COLO829 (cell line): Measurements from ENCODE around the gene STAT6.
"Not testable (repeated sequence)": the region's sequence is repeated elsewhere in the genome, so short reads cannot be mapped to it uniquely, and the experiment has no call there.

ENCODE experiments used
- DNase-seq: peaks from one replicate; pipeline ENCODE4 v3.0.0; 2012; ENCODE audit warnings: low spot score

The STAT6 gene

DNA sequence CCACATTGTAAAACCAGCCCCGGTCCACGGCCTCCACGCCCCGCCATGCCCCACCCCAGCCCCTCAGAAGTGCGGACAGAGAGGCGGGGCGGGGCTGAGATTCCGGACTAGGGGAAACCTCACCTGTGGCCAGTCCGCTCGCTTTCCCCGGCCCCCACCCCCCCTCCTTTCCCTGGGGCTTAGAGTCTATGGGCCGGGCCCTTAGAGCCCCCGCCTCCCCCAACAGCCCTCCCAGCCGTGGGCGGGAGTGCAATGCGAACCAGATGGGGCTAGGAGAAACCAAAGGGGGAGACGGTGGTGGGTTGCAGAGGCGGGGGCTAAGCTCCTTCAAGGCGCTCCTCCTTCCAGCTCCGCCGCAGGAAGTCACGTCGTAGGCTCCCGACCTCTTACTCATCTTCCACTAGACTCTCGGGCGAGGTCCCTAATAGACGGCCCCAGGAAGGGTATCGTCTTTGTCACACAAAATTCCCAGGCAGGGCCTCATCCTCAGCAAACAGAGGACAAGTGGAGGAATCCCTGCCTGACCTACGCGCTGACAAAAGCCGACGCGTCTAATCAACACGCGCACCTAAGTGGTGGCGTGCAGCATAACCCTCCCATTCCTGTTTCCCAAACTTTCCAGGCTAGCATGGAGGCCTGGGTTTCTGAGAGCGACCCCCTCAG lies 23.3 kb downstream of the STAT6 start:
- DNase-seq = peak; percentile 78

DNA sequence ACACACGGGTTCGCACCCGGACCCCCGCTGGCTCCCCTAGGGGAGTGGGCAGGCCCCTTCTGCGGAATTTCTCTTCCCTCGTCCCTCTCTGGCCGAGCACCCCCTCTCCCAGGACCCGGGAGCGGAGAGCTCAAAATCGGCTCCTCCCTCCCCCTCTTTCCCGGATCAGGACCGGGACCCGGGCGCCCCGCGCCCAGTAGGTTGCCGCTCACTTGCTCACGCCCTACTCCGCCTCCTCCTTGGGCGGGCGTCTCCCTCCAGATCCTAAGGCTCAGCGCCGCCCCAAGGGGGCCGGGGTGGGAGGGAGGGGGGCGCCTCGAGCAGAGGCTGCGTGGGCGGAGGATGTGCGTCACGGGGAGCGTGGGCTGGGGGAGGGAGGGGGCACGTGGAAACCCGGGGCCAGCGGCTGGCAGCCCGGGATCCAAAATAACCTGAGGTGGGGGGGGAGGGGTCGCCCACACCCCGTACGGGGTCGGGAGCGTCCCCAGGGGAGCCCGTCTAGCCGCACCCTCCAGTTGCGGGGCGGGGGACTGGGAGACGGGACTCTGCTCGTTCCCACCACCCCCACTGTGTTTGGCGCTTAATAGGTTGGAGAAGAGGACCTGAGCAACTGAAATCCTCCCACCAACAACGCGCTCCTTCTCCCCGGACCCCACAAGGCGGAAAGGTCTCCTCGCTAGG lies 24.0 kb downstream of the STAT6 start:
- peak; percentile 73 for DNase-seq

DNA sequence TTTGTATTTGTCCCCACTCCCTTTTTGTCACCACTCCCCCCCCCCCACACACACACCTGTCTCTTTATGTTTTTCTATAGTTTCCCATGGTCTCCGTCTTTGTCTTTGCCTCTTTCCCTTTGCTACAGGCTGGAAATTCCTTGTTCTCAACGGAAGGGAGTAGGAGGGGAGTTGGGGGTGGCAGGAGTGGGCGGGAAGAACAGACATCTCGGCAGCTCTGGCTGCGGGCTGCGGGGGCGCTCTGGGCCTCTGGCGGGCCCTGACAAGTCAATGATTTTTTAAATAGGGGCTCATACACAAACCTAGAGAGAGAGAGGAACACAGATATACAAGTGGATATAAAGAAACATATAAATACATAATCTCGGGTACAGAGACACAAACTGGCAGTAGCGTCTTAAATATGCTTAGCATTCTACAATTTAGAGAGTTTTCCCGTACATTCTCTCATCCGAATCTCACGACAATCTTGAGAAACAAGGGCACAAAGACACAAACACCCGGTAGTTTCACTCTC lies 24.6 kb downstream of the STAT6 start:
- DNase-seq = no peak

DNA sequence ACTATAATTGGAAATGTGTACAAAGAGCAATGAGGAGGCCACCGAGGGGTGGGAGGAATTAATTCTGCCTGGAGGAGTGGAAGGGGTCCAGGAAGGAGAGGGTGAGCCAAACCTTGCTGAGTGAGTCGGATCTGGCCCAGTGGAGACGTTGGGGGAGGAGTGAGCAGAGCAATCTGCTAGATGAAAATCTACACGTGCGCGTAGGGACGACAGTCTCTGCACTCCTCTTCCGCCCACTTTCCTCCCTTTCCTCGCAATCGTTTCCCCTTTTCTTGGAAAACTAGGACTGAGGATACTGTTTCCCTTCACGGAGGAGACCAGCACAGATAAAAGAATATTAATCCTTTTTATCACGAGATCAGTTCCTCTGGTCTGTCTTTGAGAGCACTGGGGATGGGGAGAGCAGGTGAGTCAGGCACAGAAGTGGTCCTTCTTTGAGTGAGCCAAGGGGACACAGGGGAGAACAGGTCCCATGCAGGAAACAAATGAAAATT lies 25.1 kb downstream of the STAT6 start:
- no peak for DNase-seq

DNA sequence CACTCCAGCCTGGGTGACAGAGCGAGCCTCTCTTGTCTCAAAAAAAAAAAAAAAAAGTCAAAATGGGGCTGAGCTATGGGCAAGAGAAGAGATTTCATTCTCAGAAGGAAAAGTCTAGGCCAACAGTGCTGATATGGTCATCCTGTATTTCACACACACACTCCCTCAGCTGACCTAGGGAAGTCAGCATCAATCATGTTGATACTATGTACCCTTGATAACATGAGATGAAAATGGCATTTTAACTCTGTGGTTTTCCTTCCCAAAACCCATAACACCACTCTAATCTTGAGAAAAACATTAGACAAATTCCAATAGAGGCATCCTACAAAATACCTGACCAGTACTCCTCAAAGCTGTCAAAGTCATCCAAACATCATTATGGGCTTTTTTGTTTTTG lies 30.3 kb downstream of the STAT6 start:
- DNase-seq = no peak

DNA sequence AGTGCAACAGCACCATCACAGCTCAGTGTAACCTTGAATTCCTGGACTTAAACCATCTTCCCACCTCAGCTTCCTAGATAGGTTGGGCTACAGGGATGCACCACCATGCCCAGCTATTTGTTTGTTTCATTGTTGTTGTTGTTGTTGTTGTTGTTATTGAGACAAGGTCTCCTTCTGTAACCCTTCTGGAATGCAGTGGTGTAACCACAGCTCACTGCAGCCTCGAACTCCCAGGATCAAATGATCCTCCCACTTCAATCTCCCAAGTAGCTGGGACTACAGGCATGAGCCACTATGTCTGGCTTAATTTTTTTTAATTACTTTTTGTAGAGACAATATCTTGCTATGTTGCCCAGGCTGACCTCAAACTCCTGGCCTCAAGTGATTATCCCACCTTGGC lies 31.3 kb downstream of the STAT6 start:
- DNase-seq = no peak

DNA sequence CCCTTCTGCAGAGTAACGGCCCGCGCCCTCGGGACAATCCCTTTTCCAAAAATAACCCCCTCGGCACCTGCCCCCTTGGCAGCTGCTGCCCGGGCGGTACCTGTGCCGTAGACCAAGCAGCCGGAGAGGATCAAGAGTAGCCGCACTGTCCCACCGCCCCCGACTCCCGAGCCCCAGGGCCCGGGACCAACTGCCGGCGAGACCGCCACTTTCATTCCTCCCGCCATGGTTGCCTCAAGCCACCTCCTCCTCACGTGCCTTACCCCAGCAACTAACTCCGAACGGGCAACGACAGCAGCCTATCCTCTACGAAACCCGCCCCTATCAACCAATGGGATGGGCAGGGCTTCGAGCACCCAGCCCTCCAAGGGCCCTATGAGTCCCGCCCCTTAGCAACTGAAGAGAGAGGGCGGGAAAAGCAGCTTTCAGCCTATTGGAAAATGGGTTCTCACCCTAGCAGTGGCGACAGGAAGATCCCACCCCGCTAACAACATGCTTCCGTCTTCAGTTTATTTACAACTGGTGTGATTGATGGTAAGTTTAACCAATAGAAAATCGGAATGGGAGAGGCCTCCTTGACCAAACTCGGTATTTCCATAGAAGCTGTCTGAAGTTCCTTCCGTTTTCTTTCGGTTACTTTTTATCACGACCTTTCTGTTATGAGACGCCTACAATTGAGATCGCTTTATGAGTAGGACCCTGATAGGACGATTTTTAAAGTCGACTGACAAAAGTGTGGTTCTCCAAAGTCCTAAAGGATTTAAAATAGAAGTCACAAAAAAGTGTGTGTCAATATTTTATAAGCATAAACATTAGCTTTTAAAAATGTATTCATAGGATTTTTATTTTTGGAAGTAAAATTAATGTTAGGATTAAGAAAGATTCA lies 32.4 kb downstream of the STAT6 start, which contains the start of gene NEMP1:
Gene NEMP1 (minus strand): TSS at position 273 of the 886 bp plus-strand sequence. CDS start 46 bp downstream, at position 227.
- peak; percentile 91 for DNase-seq

DNA sequence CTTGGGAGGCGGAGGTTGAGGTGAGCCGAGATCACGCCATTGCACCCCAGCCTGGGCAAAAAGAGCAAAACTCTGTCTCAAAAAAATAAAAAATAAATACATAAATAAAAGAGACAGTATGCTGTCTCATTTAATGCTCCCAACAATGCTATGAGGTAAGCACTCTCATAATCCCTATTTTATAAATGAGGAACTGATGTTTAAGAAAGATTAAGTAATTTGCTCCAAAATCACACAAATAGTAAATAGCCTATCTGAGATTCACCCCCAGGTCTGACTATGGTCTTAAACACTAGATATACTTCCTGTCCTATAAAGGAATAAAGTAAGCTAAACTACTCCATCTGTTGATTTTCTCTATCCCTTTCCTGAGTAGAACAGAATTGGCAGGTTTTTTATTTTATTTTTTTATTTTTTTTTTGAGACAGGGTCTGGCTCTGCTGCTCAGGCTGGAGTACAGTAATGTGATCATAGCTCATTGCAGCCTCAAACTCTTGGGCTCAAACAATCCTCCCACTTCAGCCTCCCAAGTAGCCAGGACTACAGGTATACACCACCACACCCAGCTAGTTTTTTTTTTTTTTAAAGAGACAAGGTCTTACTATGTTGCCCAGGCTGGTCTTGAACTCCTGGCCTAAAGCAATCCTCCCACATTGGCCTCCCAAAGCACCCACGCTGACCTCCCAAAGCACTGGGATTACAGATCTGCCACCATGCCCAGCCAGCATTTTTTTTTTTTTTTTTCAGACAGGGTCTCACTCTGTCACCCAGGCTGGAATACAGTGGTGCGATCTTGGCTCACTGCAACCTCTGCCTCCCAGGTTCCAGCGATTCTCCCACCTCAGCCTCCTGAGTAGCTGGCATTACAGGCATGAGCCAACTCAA lies 37.4 kb downstream of the STAT6 start:
- not testable (repeated sequence) for DNase-seq

DNA sequence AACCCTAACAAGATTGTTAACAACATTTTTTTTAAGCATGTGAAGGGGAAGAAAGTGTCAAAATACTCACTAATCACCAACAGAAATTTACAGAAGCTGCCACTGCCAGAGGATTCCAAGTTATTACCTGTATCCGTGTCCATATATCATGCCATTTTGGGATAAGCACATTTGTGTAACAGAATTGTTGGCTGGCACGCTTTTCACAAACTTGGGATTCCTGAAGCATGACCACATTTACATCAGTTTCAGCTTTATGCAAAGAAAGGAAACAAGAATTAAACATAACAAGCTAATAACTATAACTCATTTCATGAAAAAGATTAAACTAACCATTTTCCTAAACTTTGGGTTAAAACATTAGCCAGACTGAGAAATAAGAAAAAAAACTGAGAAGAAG lies 38.5 kb downstream of the STAT6 start:
- no peak for DNase-seq

DNA sequence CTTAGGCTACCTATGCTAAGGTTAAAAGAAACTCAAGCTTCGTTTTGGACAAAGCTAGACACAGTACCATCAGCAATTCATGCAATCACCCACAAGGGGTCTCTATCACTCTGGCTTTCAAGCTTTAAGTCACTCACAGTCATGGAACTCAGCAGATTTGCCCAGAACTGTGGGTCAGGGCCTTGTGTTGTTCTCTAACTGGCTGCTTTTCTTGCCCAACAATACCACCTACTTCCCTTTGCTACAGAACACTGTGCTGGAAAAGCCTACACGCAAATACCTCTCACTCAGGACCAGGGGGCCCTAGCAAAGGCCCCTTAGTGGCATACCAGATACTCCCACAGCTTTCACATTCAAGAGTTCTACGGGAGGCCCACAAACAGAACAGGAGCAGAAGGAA lies 41.6 kb downstream of the STAT6 start:
- no peak for DNase-seq

DNA sequence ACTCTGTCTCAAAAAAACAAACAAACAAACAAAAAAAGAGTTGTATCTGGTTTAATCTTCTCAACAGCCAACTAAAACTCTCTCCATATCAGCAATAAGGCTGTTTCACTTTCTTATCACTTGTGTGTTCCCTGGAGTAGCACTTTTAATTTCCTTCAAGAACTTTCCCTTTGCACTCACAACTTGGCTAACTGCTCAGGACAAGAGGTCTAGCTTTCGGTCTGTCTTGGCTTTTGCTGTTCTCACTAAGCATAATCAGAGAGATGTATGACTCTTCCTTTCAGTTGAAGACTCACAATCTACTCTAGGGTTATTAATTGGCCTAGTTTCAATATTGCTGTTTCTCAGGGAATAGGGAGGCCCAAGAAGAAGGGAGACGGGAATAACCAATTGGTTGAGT lies 44.9 kb downstream of the STAT6 start:
- DNase-seq = no peak

DNA sequence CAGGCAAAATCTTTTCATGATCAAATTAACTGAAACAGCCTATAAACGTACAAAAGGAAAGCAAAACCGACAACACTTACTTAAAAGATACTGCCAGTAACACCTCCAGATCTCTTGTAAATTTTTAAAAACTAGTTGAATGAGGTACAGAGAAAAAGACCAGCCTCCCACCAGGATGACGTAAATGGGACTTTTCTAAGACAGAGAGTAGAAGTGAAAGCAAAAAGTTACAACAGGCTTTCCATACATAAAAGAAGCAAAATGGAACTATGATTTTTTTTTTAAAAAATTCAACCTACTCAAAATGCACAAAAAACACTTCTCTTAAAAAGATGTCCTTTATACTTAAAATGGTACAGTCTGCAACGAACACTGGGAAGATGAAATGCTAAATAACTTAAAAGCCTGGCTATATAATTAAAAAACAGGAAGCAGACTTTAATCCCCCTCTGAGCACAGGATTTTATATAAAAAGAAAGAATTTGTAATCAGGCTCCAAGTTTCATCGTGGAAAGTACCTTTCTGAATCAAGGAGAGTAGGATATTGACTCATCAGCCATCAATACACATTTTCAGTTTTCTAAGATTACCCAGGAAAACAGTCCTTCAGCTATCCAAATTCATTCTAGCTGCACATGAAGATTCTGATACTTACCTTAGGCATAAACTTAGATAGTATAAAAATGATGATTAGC lies 47.0 kb downstream of the STAT6 start:
- no peak for DNase-seq

DNA sequence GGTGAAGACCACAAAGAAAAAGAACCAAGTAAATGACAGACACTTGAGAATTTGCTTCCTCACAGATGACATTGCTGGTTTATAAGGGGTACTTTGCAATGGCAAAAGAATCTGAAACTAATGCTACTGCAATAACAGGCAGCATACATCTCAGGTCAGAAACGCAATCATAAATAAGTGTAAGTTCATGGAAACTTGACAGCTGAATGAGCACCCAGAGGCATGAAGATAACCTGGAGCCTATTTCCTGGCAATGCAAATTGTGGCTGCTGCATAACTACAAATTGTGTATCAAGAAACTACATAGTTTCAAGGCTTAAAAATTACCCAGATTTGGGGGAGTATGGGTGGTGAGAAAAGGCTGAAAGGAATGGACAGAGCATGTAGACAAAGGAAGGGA lies 52.7 kb downstream of the STAT6 start:
- no peak for DNase-seq

DNA sequence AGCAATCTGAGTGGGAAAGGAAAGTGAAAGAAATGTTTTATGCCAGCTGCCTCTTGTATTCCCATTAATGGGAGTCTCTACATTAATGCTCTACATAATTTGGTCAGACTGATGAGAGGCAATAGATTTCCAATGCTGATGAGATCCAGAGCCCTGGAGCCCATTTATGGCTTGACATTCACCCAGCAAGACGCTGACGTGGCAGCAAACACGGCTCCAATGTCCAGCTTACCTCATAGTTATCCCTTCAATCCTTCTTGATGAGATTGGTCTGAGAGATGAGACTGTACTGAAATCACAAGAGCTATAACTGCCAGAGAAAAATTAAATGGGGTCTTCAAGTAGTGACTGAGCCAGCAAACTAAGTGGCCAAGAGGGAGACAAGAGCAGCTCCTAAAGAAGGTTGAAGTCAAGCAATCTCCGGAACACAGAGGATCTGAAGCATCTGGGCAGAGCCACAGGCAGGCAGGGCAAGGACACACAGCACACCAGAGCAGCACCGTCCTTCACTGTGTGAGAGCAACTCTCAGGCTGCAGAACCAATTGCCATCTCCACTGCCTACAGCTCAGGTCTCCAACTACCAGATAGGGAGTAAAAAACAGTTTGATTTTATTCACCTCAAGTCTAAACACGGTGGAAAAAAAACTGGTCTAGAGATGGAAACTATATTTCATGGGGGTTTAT lies 54.0 kb downstream of the STAT6 start:
- no peak for DNase-seq

DNA sequence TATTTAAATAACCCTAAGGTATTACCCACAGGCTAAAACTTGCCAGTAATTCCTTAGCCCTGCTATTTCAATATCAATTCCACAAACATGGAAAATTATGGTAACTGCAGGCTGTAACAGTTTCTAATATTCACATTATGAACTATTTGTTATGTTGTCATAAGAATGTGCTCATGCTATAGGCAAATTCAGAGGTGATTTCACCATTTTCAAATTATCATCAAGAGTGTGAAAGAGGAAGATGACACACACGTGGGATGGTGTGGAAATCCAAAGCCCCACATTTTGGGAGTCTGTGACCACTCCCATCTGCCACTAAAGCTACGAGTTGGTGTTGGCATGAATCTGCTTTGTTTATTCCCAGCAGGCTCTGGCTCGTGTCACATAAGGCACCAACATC lies 55.3 kb downstream of the STAT6 start:
- DNase-seq = no peak

DNA sequence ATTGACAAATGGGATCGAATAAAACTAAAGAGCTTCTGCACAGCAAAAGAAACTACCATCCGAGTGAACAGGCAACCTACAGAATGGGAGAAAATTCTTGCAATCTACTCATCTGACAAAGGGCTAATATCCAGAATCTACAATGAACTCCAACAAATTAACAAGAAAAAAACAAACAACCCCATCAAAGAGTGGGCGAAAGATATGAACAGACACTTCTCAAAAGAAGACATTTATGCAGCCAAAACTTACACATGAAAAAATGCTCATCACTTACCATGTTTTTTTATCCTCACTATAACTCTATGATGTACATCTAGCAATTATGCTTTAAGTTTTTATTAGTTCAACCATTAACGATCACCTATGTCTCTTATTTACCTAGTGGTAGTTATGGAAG lies 57.3 kb downstream of the STAT6 start:
- DNase-seq = not testable (repeated sequence)

DNA sequence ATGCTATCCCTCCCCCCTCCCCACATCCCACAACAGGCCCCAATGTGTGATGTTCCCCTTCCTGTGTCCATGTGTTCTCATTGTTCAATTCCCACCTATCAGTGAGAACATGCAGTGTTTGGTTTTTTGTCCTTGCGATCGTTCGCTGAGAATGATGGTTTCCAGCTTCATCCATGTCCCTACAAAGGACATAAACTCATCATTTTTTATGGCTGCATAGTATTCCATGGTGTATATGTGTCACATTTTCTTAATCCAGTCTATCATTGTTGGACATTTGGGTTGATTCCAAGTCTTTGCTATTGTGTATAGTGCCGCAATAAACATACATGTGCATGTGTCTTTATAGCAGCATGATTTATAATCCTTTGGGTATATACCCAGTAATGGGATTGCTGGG lies 58.0 kb downstream of the STAT6 start:
- not testable (repeated sequence) for DNase-seq

DNA sequence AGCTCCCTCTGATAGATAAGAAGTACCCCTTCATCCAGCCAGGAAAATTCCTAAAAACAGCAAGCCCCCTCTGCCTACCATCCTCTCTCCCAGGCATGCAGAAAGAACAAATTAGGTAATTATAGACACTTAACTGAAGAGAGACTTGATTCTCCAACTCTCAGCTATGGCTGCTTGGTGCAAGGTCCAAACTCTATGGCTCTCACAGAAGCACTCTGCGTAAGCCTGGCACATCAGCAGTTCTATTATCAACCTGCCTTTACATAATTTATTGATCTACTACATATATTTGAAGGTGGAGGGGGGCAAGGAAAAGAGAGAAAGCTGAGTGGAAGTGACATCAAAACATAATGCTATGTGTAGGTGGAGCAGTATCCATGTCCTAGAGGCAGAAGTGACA lies 60.2 kb downstream of the STAT6 start:
- no peak for DNase-seq

DNA sequence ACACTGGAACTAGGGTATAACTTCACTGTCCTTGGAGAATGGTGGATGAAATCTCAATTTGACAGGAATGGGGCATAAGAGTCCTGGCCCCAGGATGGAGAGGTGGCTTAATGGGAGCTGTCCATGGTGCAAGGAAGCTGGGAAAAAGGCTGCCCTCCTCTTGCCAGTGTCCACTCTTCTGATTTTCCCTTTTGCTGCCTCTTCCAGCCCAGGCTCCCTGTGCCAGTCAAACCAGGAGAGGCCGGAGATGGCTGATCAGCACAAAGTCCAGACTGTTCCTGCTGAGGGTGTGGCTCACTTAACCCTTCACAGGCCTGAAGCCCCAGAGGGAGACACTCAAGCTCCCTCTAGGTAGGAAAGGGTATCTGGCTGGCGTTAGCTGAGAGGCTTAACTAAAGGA lies 61.3 kb downstream of the STAT6 start, which contains the start of gene MYO1A:
Gene MYO1A (minus strand): TSS at position 240 of the 400 bp plus-strand sequence. CDS start 1,806 bp downstream, outside the sequence.
- DNase-seq = no peak

DNA sequence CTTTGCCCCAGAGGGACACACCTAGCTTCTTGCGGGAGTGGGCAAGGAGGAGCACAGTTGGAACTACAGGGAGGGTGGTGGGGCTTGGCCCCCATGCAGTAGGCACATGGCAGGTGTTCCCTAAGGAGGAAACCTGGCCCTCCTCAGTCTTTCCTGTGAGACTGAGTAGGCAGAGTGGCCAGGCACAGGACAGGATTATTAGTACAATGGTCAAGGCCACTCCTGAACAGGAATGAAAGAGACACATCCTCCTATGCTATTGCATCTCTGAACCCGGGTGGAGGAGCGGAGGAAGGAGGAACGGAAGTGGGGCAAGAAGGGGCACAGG lies 62.1 kb downstream of the STAT6 start:
- DNase-seq = no peak
